ES-I3 (cell line): Measurements from ENCODE around the gene RALY.

Experiments used
- H3K36me3 ChIP-seq: 2 replicates; pipeline ENCODE4 v1.6.1; 2013; ENCODE audit warnings: mild to moderate bottlenecking, low read length, control low read depth, moderate library complexity; ENCODE audit not compliant: insufficient read depth
- H3K4me1 ChIP-seq: 2 replicates; pipeline ENCODE4 v1.6.1; 2013; ENCODE audit warnings: mild to moderate bottlenecking, control low read depth, low read length; ENCODE audit not compliant: insufficient read depth
- H3K9ac ChIP-seq: 2 replicates; pipeline ENCODE4 v1.6.1; 2013; ENCODE audit warnings: low read depth, mild to moderate bottlenecking, low read length, moderate library complexity
- H3K9me3 ChIP-seq: 2 replicates; pipeline ENCODE4 v1.6.1; 2013; ENCODE audit warnings: mild to moderate bottlenecking, low read length, moderate library complexity; ENCODE audit not compliant: control insufficient read depth, insufficient read depth

Gene RALY

GRCh38 chr20:33995053-33995831 is 1.5 kb downstream of the RALY start:
- Histone ChIP-seq H3K4me1 (peaks cover 10% of the 10 kb centered on the region; the same call in 1 of the 2 replicates), H3K36me3 (no peaks in the 10 kb centered on the region), H3K9ac (peak overlapping the region; percentile 95), H3K9me3 (no peaks in the 10 kb centered on the region)

GRCh38 chr20:33999025-33999649 is 5.4 kb downstream of the RALY start:
- Histone ChIP-seq H3K9ac (no peak overlapping the region), H3K4me1 (peaks cover 7% of the 10 kb centered on the region; the same call in 1 of the 2 replicates), H3K9me3 (no peaks in the 10 kb centered on the region), H3K36me3 (no peaks in the 10 kb centered on the region)

GRCh38 chr20:34001378-34001777 is 7.7 kb downstream of the RALY start:
- Histone ChIP-seq H3K36me3 (no peaks in the 10 kb centered on the region), H3K4me1 (no peaks in the 10 kb centered on the region; the same call in 1 of the 2 replicates), H3K9me3 (no peaks in the 10 kb centered on the region), H3K9ac (no peak overlapping the region)

GRCh38 chr20:34004227-34004626 is 10.5 kb downstream of the RALY start:
- no peaks in the 10 kb centered on the region for H3K9me3 ChIP-seq
- H3K36me3 ChIP-seq: no peaks in the 10 kb centered on the region
- peaks cover 3% of the 10 kb centered on the region; the same call in 1 of the 2 replicates for H3K4me1 ChIP-seq
- no peak overlapping the region for H3K9ac ChIP-seq

GRCh38 chr20:34004790-34005457 is 11.2 kb downstream of the RALY start:
- no peaks in the 10 kb centered on the region for H3K9me3 ChIP-seq

GRCh38 chr20:34006619-34007018 is 12.9 kb downstream of the RALY start:
- Histone ChIP-seq H3K4me1 (peaks cover 20% of the 10 kb centered on the region), H3K36me3 (no peaks in the 10 kb centered on the region), H3K9me3 (no peaks in the 10 kb centered on the region), H3K9ac (no peak overlapping the region)

More at GRCh38 chr20:34004790-34005457, 11.2 kb downstream of the RALY start:
- Histone ChIP-seq H3K9ac (no peak overlapping the region), H3K36me3 (no peaks in the 10 kb centered on the region), H3K4me1 (peaks cover 9% of the 10 kb centered on the region)

GRCh38 chr20:34008477-34008876 is 14.8 kb downstream of the RALY start:
- no peaks in the 10 kb centered on the region for H3K9me3 ChIP-seq
- H3K4me1 ChIP-seq: peaks cover 35% of the 10 kb centered on the region
- no peak overlapping the region for H3K9ac ChIP-seq
- no peaks in the 10 kb centered on the region for H3K36me3 ChIP-seq

GRCh38 chr20:34010405-34010931 is 16.8 kb downstream of the RALY start:
- Histone ChIP-seq H3K4me1 (peaks cover 35% of the 10 kb centered on the region), H3K36me3 (no peaks in the 10 kb centered on the region), H3K9me3 (no peaks in the 10 kb centered on the region), H3K9ac (no peak overlapping the region)

- H3K9ac ChIP-seq: no peak overlapping the region
- peaks cover 35% of the 10 kb centered on the region for H3K4me1 ChIP-seq
- no peaks in the 10 kb centered on the region for H3K9me3 ChIP-seq
- H3K36me3 ChIP-seq: no peaks in the 10 kb centered on the region
Observed at GRCh38 chr20:34011275-34011674, 17.6 kb downstream of the RALY start.

GRCh38 chr20:34012330-34012729 is 18.6 kb downstream of the RALY start:
- Histone ChIP-seq H3K9ac (no peak overlapping the region), H3K4me1 (peaks cover 35% of the 10 kb centered on the region), H3K9me3 (no peaks in the 10 kb centered on the region), H3K36me3 (no peaks in the 10 kb centered on the region)

- H3K9ac ChIP-seq: no peak overlapping the region
Observed at GRCh38 chr20:34012735-34013134, 19.0 kb downstream of the RALY start.

GRCh38 chr20:34013554-34013953 is 19.8 kb downstream of the RALY start:
- Histone ChIP-seq H3K9me3 (no peaks in the 10 kb centered on the region), H3K36me3 (no peaks in the 10 kb centered on the region), H3K4me1 (peaks cover 40% of the 10 kb centered on the region), H3K9ac (no peak overlapping the region)

More at GRCh38 chr20:34012735-34013134, 19.0 kb downstream of the RALY start:
- no peaks in the 10 kb centered on the region for H3K36me3 ChIP-seq
- H3K9me3 ChIP-seq: no peaks in the 10 kb centered on the region
- peaks cover 37% of the 10 kb centered on the region for H3K4me1 ChIP-seq

- no peaks in the 10 kb centered on the region for H3K9me3 ChIP-seq
- no peak overlapping the region for H3K9ac ChIP-seq
- no peaks in the 10 kb centered on the region for H3K36me3 ChIP-seq
- peaks cover 33% of the 10 kb centered on the region for H3K4me1 ChIP-seq
Observed at GRCh38 chr20:34014878-34015277, 21.2 kb downstream of the RALY start.
